Kidney (tissue), 14 donors: ENCODE data around the gene NUBP2. TPM values are rescaled to one million over a fixed set of nuclear protein-coding genes. Genes with fewer than 3 reads are reported as not detected.

Experiments
- DNase-seq, 5 donors: peaks; one replicate each; pipeline ENCODE4 v3.0.0-alpha.2; 2013 to 2020
- FAIRE-seq: peaks from 2 replicates; lab custom pipeline; 2012; peaks lifted over from hg19 to GRCh38; lab: Jason Lieb, UNC
- H3K27ac ChIP-seq, 2 donors: one replicate each; pipeline ENCODE4 v1.7.0; 2013; ENCODE audit warnings: low read depth in 2 of 2, low read length in 2 of 2, inconsistent platforms in 1 of 2
- H3K27me3 ChIP-seq: one replicate; pipeline ENCODE4 v1.7.1; 2013; ENCODE audit warnings: low read length, inconsistent platforms; ENCODE audit not compliant: control insufficient read depth, insufficient read depth
- H3K36me3 ChIP-seq, 3 donors: one replicate each; pipeline versions ENCODE4 v1.7.0 to v1.7.1; 2013; ENCODE audit warnings: low read length in 3 of 3, control low read depth in 1 of 3, inconsistent platforms in 1 of 3; ENCODE audit not compliant: insufficient read depth in 3 of 3, control insufficient read depth in 2 of 3
- H3K4me1 ChIP-seq, 3 donors: one replicate each; pipeline versions ENCODE4 v1.7.0 to v1.7.1; 2013; ENCODE audit warnings: low read length in 3 of 3, inconsistent platforms in 1 of 3, low read depth in 1 of 3; ENCODE audit not compliant: control insufficient read depth in 2 of 3, insufficient read depth in 2 of 3
- H3K4me3 ChIP-seq, 3 donors: one replicate each; pipeline versions ENCODE4 v1.7.0 to v1.8.1; 2013; ENCODE audit warnings: low read length in 3 of 3, control low read depth in 1 of 3, inconsistent platforms in 1 of 3
- H3K9ac ChIP-seq, 3 donors: one replicate each; pipeline versions ENCODE4 v1.7.0 to v1.7.1; 2013; ENCODE audit warnings: low read length in 3 of 3, control low read depth in 1 of 3, inconsistent platforms in 1 of 3
- H3K9me3 ChIP-seq, 3 donors: one replicate each; pipeline versions ENCODE4 v1.7.0 to v1.7.1; 2013; ENCODE audit warnings: low read length in 3 of 3, control low read depth in 1 of 3, inconsistent platforms in 1 of 3; ENCODE audit not compliant: control insufficient read depth in 2 of 3, insufficient read depth in 1 of 3
- intact Hi-C: fragments of 100-400 bp; cut with DNase I; formaldehyde crosslinking; loops from one replicate; pipeline ENCODE4 v1.11.1; 2022
- polyA plus RNA-seq: library from polyadenylated mRNA; stranded (reverse); fragments of 350-450 nt; fragmentation: Illumina TruSeq; extraction: RNeasy Lipid Tissue Mini Kit (QIAGEN cat#74804); gene quantifications from one replicate; pipeline ENCODE4 v1.2.3, GENCODE V29; 2014; ENCODE audit warnings: low read depth, low replicate concordance; ENCODE audit not compliant: insufficient read depth
- total RNA-seq: library from RNA; stranded (reverse); fragmentation: NEBNext Ultra II Directional; extraction: Animal tissue kit (Norgen Biotek cat#: 25700); gene quantifications from one replicate; pipeline ENCODE4 v1.2.1, GENCODE V29; 2021
- TF ChIP-seq, protein P1 (sequence below): IDR thresholded peaks from 3 replicates; pipeline ENCODE4 v1.5.1; 2012; ENCODE audit warnings: mild to moderate bottlenecking, moderate library complexity, borderline replicate concordance; ENCODE audit not compliant: insufficient read depth; ENCODE audit errors: extremely low read depth
- donor health status: control.
- donor health status: control.
- donor health status: control.
- donor health status: control.
- donor health status: control.
- donor health status: DM: yes; HTN: yes; CAD: no.
- donor health status: Normal renal cell carcinoma (clear cell type).

Gene NUBP2
- total and polyA plus RNA-seq, 2 donors from 2014 or later, result 42.8 to 71.1 TPM

DNA sequence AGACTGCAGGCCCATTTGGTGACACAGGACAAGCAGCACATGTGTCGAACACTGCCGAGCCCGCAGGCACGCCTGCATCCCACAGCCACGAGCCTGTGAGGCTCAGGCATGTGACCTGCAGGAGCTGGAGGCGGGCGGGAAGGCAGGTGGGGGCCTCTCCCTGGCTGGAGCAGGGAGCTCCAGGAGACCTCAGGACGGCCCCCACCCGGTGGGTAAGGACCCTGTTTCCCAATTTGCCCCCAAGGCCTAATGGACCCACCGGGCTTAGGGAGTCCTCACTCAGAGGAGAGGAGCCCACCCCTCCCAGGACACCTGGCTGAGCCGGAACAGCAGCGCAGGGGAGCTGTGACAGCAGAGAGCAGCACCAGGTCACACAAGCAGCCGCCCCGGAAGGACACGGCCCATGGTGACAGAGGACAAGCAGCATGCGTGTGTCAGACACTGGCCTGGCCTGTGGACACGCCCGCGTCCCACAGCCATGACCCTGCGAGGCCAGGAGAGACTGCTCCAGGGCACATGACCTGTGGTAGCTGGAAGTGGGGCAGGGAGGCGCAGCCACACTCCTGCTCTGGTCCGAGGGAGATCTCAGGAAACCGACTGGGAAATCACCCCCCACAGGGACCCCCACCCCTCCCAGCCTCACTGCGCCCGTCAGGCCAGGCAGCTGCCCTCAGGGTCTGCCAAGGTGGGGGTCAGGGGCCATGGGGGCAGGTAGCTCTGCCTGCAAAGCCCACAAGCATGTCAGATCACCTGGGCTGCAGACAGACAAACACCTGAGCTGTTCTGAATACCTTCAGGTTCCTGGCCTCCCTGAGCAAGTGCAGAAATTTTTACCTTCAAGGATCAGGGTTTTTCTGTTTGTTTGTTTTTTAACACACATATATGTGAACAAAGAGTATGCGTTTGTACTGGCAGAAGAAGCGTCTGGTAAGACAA lies 2.8 kb upstream of the NUBP2 start:
- TF ChIP-seq, protein P1, sequence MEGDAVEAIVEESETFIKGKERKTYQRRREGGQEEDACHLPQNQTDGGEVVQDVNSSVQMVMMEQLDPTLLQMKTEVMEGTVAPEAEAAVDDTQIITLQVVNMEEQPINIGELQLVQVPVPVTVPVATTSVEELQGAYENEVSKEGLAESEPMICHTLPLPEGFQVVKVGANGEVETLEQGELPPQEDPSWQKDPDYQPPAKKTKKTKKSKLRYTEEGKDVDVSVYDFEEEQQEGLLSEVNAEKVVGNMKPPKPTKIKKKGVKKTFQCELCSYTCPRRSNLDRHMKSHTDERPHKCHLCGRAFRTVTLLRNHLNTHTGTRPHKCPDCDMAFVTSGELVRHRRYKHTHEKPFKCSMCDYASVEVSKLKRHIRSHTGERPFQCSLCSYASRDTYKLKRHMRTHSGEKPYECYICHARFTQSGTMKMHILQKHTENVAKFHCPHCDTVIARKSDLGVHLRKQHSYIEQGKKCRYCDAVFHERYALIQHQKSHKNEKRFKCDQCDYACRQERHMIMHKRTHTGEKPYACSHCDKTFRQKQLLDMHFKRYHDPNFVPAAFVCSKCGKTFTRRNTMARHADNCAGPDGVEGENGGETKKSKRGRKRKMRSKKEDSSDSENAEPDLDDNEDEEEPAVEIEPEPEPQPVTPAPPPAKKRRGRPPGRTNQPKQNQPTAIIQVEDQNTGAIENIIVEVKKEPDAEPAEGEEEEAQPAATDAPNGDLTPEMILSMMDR, result no peak
- Histone ChIP-seq H3K27me3 (no peaks in the 10 kb centered on the region), H3K9me3 (no peaks in the 10 kb centered on the region), H3K9ac (no peak overlapping the region), H3K27ac (no peak overlapping the region), H3K4me1 (peaks cover 0 to 16% (median 12%) of the 10 kb centered on the region in 3 donors), H3K36me3 (peaks cover 2 to 9% (median 4%) of the 10 kb centered on the region in 3 donors), H3K4me3 (no peak overlapping the region)
- peak in 1 of 5 donors; percentile 54 for DNase-seq
- FAIRE-seq, result no peak
- intact Hi-C loops, result no loop called here

DNA sequence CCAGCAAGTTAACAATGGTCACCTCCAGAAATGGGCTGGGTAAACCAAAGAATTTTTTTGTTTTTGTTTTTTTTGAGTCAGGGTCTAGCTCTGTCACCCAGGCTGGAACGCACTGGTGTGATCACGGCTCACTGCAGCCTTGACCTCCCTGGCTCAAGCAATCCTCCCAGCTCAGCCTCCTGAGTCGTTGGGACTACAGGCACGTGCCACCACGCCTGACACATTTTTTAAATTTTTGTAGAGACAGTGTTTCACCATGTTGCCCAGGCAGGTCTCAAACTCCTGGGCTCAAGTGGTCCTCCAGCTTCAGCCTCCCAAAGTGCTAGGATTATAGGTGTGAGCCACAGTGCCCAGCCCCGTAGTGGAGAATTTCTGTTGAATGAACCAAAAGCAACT lies 2.1 kb upstream of the NUBP2 start:
- intact Hi-C loops, result no loop called here
- Histone ChIP-seq H3K4me1 (peaks cover 0 to 16% (median 12%) of the 10 kb centered on the region in 3 donors), H3K9me3 (no peaks in the 10 kb centered on the region), H3K4me3 (peak overlapping the region in 2 of 3 donors; percentile 30 to 88), H3K36me3 (peaks cover 2 to 5% (median 4%) of the 10 kb centered on the region in 3 donors), H3K27ac (no peak overlapping the region), H3K9ac (no peak overlapping the region), H3K27me3 (no peaks in the 10 kb centered on the region)
- FAIRE-seq (no peak), DNase-seq (no peak)
- TF ChIP-seq, protein P1, result no peak

DNA sequence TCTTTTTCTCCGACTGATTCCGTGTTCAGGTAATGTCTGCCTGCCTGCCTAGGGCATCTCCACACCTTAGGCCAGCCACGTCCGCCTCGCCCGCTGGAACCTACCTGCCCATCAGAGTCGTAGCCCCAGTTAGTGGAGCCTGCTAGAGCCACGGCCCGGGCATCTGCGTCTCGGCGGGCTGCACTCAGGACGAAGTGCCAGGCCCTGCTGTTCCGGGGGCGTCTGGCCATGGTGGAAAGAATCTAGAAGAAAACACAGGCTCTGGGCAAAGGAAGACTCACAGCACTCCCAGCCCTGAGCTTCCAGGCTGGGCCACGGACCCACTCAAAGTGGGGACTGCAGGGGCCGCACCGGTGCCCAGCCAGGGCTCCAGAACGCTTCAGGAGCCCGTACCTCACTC lies 1.5 kb upstream of the NUBP2 start:
- peaks cover 0 to 16% (median 12%) of the 10 kb centered on the region in 3 donors for H3K4me1 ChIP-seq
- H3K27ac ChIP-seq, result no peak overlapping the region
- no peaks in the 10 kb centered on the region for H3K9me3 ChIP-seq
- H3K4me3 ChIP-seq, result peak overlapping the region; percentile 51 to 88 (median 66)
- intact Hi-C loops, result no loop called here
- no peak for FAIRE-seq
- TF ChIP-seq, protein P1, result no peak
- no peaks in the 10 kb centered on the region for H3K27me3 ChIP-seq
- peak in 1 of 5 donors; percentile 50 for DNase-seq
- peak overlapping the region in 1 of 3 donors; percentile 58 for H3K9ac ChIP-seq
- H3K36me3 ChIP-seq, result peaks cover 2 to 5% (median 4%) of the 10 kb centered on the region in 3 donors
